Suppressor macrophage (primary cell): Measurements from ENCODE around the gene MACC1.
"Not testable (repeated sequence)": the region's sequence is repeated elsewhere in the genome, so short reads cannot be mapped to it uniquely, and the experiment has no call there.

Experiments used
- DNase-seq, 4 experiments: peaks; one replicate each; pipeline ENCODE4 v3.0.0-alpha.2; 2020 to 2022

MACC1 gene

DNA sequence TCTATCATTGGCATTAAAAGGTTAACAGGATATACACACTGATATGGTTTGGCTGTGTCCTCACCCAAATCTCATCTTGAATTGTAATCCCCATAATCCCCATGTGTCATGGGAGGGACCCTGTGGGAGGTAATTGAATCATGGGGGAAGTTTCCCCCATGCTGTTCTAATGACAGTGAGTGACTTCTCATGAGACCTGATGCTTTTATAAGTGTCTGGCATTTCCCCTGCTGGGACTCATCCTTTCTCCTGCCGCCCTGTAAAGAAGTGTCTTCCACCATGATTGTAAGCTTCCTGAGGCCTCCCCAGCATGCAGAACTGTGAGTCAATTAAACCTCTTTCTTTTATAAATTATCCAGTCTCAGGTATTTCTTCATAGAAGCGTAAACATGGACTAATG is 9.4 kb downstream of the MACC1 start:
- not testable (repeated sequence) for DNase-seq

DNA sequence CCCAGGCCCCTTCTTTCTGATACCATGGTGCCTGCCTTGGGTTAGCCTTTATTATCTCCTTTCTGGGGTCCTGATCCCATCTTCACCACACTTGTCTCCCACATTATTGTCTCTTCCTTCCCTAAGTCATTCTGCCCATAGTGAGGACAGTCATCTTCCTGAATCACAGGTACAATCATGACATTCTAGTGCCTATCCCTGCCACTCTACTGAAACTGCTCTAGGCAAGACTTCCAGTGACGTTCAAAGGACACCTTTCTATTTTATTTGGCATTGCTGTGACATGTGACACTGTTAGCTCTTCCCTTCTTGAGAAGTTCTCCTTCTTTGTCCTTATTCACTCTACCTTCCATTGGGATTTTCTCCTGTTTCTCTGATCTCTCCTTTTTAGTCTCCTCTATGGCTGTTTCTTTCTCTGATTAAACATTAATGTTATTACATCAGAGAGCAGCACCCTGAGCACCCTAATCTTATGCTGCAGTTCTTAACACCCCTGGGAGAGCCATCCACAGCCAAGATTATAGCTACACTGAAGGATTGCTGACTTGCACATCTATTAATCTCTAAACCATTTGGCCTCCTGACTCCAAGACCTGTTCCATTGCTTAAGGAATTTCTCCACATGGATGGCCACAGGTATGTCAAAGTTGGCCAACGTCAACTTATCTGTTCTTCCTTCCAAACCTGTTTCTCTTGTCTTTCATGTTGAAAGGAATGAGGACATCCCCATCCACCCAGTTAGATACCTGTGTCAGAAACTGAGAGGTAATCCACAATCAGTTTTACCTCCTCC is 10.9 kb downstream of the MACC1 start:
- DNase-seq: no peak

DNA sequence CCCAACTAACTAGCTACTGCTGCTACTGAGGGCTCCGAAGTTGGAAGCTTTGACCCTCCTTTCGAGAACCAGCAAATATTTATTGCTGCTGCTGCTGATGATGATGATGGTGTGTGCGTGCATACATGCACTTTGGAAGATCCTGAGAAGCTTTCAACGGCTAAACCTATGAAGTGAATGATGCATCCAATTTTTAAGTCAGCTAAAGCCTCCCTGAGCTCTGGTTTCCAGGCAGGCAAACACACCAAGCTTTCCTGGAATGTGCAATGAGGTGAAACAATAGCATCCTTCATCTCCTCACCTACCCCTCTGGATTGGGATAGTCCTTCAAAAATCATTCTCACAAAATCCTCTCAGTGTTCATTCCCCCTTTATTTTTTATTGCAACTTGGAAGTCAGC is 13.9 kb downstream of the MACC1 start:
- DNase-seq: no peak

DNA sequence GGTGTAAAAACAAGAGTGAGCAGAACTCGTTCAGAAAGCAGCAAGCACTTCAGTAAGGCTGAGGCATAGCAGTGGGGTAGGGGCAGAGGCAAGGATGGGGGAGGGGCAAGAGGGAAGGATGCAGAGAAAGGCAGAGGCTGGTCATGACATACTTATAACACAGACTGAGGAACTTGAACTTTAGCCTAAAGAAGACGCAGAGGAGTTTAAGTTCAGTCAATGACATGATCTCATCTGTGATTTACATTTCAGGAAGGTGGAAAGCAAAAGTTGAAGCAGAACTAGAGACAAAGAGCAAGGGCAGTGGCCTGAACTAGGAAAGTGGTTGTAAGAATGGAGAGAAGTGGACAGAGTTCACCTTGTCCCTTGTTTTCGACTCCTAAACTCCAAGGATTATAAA is 15.8 kb downstream of the MACC1 start:
- peak; percentile 56 to 88 (median 72) for DNase-seq

DNA sequence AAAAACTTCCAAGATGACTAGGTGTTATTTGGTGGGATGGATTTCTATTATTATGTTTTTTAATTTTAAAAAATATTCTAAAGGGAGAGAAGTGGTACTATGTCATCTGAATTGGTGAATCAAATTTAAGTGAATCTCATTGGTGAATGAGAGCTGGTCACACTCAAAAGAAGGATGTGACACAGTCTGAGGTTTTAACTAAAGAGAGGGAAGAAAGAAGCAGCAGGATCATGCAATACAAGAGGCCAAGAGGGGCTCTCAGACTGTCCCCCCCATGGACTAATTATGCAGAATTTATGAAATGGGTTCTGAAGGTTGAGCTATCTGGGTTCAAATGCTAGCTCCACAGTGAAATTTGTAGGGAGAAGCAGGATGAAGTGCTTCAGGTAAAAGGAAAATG is 16.2 kb downstream of the MACC1 start:
- peak; percentile 13 to 59 (median 34) for DNase-seq

DNA sequence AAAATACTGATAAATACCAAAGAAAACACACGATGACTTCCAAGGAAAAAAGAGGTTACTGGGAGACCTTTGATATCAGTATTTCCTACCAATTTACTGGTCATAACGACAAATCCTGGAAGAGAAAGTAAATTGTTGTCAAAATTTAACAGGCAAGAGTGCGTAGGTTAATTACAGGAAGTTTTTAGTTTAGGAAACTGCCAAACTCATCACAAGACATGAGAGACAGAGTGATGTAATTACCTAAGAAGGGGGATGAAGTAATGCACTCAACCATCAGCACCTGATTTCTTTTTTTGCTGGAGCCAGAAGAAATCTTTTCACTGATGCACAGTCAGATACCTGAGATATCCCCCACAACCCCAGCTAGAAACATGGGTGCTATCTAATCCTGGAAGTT is 16.8 kb downstream of the MACC1 start:
- peak; percentile 32 to 81 (median 60) for DNase-seq

DNA sequence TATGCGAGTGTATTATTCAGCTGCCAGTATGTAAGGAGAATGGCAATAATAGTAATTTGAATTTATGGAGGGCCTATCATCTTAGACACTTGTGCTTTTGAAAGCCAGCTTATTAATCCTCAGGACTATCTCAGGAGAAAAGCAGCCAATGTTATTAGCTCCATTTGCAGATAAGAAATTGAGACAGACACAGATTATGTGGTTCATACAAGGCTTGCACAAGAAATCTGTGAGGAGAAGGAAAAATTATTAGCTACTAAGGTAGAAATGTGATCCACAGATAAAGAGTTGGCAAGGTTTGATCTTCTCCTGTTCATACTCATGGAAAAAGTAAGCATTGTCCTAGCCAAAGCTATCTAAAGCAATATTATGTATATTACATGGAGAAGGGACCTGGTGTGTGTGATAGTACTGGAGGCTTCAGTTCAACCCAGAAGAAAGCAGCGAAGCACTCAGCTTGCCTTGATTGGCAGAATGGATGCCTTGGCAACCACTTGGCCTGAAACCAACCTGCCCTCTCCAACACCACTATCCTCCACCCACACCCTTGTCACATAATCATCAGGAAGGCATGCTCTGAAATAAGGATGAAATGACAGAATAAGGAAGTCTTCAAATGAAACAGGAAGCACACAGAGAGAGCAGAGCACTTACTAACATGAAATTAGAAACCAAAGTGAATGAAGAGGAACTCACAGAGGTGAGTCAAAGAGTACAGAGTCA is 18.0 kb downstream of the MACC1 start:
- DNase-seq: peak; percentile 85 to 95 (median 90)

DNA sequence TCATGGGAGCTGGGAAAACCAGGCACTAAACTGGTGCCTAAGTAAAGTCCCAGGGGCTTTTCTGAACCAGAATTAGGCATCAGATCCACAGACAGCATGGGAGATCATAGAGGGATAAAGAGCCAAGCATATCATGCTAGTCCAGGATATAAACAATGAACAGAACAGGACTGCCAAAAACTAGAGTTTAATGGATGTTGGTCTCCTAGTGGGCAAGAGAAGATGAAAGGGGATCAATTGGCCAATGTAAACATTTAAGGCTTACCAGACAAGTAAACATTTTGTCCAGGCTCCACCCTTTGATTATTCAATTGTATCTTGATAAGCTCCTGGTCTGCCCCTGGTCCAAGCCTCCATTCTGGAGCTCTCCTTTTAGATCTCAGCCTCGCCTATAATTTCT is 18.9 kb downstream of the MACC1 start:
- no peak for DNase-seq

DNA sequence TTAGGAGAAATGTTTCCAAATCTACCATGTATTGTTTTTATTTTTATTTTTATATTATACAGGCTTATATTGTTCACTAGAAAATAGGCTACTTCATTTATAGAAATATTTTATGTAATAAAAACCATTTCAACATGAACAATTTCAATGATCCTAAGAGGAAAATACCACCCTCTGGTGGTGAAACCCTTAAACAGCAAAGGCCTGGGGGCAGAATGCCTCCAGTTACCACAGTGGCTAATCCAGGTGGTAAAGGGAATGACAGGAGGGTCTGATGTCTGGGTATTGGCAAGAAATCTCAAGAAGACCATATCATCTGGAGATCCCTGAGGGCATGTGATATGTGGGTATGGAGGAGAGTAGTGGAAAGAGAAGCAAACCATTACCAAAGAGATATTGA is 19.3 kb downstream of the MACC1 start:
- DNase-seq: peak in 3 of 4 experiments; percentile 26 to 48 (median 47)

DNA sequence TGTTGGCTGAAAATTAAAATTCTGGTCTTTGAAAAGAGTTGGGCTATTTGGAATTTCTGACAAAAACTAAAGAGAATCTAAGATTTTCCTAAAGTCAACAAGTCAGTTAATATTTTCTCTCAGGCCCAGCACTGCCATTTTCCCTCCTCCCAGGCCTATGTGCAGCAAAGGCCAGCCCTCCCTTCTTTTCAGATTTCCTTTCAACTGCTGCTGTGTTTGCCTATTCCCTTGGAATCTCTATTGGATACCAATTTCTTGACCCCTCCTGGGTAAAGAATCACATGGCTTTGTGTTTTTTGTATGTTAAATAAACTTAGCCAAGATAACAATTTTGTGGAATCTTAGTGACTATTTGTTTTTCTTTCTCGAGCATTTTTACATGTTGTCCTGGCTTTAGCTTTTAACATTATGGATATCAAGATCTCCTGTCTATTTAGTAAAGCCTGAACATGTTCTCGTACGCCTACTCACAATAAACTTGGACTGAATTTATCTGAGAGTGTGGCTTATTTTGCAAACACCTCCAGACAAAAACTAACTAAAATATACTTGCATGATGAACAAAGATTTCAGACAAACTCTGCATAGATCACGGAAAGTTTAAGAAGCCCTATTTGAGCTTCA is 19.9 kb downstream of the MACC1 start:
- no peak for DNase-seq

DNA sequence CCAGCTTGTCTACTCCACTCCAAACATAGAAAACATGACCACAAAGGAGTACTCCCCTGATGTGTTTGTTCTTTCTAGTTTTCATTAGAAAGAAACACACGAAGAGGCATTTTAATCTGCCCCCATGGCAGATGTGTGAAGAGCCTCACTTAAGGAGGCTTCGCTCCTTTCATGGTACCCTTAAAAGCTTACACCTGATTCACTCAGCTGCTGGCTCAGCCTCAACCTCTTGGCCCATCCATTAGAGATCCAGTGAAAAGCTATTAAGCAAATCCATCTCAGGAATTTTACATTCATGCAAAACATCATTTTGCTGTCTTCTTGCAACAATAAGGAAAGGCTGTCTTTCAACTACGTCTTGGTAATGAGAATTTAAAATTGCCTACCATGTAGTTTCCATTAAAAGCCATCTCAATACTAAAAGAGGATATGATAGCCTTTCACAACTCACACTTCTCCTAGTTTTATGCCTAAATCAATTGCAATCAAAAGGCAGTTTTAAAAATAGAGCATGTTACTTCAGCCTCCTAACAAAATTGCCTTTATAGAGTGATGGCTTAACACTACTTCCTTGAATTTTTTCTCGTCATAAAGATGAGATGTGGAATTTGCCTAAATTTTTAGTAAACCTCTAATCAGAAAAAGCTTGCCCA is 22.7 kb downstream of the MACC1 start:
- peak; percentile 6 to 81 (median 46) for DNase-seq

DNA sequence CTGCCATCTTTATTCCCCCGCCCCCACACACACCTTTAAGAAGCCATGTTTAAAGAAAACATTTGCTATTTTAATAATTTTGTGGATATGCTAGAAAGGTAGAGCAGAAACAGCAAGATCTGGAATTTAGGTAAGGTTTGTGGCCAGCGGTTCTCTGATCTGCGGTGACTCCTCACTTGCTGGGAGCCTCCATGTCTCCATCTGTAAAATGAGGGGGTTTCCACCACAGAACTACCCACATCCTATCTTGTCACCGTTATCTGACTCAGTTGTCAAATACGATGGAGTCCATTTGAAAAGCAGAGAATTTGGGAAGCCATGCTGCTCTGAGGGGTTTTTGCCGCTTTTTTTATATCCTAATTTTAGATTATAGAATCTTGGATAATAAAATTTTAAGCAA is 23.3 kb downstream of the MACC1 start:
- no peak for DNase-seq

DNA sequence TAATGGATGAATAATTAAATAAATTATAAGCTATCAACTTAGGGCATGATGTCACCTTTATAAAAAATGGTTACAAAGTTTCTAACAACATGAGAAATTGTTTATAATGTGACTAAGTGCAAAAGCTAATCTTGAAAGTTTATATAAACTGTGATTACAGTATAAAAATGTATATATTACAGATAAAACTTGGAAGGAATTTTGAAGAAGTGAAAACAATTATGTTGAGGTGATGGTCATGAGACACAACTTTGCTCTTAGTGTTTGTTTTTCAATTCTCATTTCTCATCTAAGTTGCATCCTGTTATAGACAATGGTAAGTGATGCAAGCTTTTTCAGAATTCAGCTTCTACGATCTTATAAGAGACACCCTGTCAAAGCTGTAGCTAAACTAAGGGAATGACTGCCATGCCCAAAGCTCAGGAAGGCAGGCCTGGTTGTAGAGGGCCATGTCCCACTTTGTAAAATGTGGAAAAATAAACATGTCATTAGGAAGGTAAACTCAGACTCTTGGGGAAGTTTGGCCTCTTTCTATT is 23.9 kb downstream of the MACC1 start:
- DNase-seq: peak; percentile 13 to 72 (median 42)

DNA sequence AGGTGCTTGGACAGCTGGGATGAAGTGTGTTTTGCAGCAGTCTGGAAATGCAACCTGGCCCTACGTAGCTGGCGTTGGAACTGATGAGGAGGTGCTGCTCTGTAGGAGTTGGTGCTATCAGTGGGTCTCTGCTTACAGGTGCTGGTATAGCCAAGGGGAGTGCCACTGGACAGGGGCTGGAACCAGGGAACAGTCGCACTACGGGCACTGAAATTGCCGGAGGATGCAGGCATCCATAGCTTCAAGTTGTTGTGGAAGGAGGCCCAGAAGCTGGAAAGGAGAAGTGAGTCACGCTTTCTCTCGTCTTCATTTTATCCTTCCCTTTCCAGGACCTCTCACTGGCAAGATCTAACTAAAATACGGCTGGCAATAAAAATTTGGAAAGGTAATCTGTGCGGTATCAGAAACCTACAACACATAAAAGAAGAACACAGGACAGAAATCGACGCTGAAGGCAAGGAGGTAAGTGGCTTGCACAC is 25.8 kb downstream of the MACC1 start:
- peak in 3 of 4 experiments; percentile 21 to 51 (median 41) for DNase-seq

DNA sequence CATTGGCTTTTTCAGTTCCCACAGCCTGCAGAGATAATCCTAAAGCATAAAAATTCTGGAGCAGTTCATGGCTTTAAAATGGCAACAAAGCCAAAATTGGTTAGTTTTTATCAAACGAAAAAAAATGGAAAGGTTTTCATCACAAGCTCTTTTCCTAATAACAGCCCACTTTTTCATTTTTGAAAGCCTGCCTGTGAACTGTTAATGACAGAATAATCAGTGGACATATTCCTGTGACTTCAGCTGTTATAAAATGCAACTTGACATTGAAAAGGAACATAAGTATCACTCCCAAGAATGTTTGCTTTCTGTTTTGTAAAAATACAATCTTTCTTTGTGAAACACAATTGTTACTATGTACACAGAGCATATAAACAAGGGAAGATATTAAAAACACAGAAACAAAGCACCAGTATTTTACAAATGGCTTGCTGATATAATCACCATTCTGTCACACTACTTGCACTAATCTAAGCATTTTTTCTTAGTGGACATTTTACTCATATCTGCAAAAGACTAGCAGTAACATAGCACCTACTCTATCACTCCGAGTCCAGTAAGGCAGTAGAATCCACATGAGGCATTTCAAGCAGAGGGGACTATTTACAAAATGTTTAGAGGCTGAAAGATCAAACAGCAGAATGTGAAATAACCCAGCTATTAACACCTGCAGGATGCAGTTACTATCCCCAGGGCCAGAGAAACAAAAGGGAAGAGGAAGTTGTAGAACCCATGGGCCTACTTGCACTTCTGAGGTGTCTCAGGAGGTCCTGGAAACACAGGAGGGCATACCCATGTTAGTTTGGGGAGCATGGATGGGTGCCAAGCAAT is 26.4 kb downstream of the MACC1 start:
- DNase-seq: no peak

DNA sequence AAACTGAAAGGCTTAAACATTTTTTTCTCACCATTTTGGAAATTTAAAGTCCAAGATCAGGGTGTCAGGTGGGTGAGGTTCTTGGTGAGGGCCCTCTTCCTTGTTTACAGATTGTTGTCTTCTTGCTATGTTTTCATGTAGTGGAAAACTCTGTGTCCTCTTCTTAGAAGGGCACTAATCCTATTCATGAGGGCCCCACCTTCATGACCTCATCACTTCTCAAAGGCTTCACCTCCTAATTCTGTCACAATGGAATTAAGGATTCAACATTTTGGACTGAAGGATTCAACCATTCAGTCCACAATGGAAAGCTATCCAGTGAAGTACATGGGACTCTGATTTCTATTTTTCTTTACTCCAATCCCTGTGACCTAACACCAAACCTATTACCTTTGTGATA is 27.3 kb downstream of the MACC1 start:
- DNase-seq: no peak

DNA sequence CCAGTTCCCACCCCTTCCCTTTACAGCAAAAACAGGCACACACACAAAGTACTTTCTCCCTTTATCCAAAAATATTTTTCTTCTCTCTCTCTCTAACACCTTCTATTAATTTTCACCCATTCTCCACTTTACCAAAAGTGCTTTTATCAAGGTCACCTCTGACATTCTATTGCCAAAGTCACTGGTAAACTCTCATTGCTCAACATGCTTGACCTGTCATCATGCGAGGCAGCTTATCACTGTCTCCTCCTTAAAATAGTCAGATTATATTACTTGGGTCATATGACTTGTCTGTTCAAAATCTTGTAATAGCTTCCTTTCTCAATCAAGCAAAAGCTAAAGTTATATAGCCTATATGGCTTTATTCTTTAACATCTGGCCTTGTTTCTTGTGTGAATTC is 28.6 kb downstream of the MACC1 start:
- DNase-seq: no peak

DNA sequence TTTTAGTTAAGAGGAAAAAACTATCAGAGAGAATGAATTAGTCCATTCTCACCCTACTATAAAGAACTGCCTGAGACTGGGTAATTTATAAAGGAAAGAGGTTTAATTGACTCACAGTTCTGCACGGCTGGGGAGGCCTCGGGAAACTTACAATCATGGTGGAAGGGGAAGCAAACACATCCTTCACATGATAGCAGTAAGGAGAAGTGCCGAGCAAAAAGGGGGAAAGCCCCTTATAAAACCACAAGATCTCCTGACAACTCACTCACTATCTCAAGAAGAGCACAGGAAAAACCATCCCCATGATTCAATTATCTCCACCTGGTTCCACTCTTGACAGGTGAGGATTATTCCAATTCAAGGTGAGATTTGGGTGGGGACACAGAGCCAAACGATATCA is 29.3 kb downstream of the MACC1 start:
- DNase-seq: peak; percentile 36 to 68 (median 60)

DNA sequence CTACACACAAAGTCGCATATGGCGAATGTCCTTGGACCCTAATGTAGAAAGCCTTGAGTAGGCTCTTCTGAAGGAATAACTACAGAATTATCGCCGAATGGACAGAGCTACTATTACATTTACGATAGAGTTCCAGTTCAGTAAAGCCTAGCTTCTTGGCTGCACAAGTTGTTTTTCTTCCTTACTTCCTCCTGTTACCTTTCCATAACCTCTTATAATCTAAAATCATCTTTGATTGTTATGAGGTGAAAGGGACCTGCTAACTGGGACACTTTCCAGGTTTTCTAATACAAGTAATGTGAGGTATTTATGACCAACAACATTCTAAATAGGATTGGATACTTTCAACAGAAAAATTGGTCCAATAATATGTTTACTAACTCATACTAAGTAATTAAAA is 31.2 kb downstream of the MACC1 start:
- DNase-seq: no peak

DNA sequence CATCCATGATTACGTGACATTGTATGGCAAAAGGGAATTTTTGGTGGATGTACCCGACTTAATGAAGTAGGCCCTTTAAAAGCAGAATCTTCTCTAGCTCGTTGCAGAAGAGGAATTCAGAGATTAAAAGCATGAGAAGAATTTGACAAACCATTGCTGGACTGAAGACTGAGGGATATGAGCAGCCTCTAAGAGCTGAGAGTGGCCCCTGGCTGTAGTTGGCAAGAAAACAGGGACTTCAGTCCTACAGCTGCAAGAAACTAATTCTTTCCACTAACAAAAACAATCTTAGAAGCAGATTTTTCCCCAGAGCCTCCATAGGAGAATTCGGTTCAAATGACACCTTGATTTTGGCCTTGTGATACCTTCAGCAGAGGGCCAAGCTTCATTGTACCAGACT is 34.1 kb downstream of the MACC1 start:
- no peak for DNase-seq

DNA sequence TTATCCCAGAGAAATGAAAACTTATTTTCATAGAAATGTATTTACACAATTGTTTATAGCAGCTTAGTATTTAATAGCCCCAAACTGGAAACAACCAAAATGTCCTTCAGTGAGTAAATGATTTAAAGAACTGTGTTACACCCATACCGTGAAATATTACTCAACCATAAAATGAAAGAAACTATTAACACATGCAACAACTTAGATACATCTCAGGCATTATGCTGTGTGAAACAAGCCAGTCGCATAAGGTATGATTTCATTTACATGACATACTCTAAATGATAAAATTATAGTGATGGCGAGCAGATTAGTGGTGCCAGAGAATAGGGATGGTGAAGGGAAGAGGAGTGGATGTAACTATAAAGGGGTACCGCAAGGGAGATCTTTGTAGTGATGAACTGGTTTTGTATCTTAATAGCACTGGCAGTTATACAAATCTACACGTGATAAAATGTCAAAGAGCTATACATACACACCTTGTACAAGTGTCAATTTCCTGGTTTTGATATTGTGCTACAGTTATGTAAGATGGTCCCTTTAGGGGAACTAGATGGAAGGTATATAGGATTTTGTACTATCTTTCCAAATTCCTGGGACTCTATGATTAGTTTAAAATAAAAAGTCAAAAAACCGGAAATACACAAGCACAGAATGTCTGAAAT is 40.5 kb downstream of the MACC1 start:
- no peak for DNase-seq
